GDM1 (cell line): ENCODE results near the gene SMIM5.
A peak's percentile ranks its signal among the peaks of the same experiment; 100 is the strongest.
"Not testable (repeated sequence)": the region's sequence is repeated elsewhere in the genome, so short reads cannot be mapped to it uniquely, and the experiment has no call there.

ENCODE experiments used
- DNase-seq: peaks from one replicate; lab custom pipeline; 2025; lab: John Stamatoyannopoulos, UW

The SMIM5 gene

GRCh38 chr17:75632863-75633485 is at the start of gene SMIM5:
Gene SMIM5 (plus strand): TSS chr17:75633434. CDS start chr17:75640202, 6,768 bp downstream.
- peak; percentile 62 for DNase-seq

GRCh38 chr17:75584849-75585175 is 48.4 kb upstream of the SMIM5 start:
- DNase-seq, result no peak

GRCh38 chr17:75587675-75588595 is 45.3 kb upstream of the SMIM5 start, which contains the start of gene MYO15B:
Gene MYO15B (plus strand): TSS chr17:75587800. CDS start chr17:75588058, 258 bp downstream.
- DNase-seq, result peak; percentile 69

- no peak for DNase-seq
These were observed 44.6 kb upstream of the SMIM5 start for GRCh38 chr17:75588596-75589011.

- DNase-seq, result peak; percentile 90
These were observed 44.0 kb upstream of the SMIM5 start for GRCh38 chr17:75589012-75589918.

GRCh38 chr17:75589919-75590303 is 43.3 kb upstream of the SMIM5 start:
- DNase-seq, result no peak

GRCh38 chr17:75590314-75590761 is 42.9 kb upstream of the SMIM5 start:
- no peak for DNase-seq

- DNase-seq, result no peak
These were observed 42.1 kb upstream of the SMIM5 start for GRCh38 chr17:75590849-75591721.

GRCh38 chr17:75591722-75592302 is 41.4 kb upstream of the SMIM5 start:
- DNase-seq, result no peak

- DNase-seq, result no peak
These were observed 40.8 kb upstream of the SMIM5 start for GRCh38 chr17:75592348-75593020.

- DNase-seq, result not testable (repeated sequence)
These were observed 39.8 kb upstream of the SMIM5 start for GRCh38 chr17:75593430-75593829.

GRCh38 chr17:75594499-75595283 is 38.5 kb upstream of the SMIM5 start:
- no peak for DNase-seq

- DNase-seq, result no peak
These were observed 37.8 kb upstream of the SMIM5 start for GRCh38 chr17:75595284-75595919.

GRCh38 chr17:75595920-75596313 is 37.3 kb upstream of the SMIM5 start:
- DNase-seq, result no peak

GRCh38 chr17:75596320-75597087 is 36.7 kb upstream of the SMIM5 start:
- DNase-seq, result no peak

GRCh38 chr17:75601057-75601987 is 31.9 kb upstream of the SMIM5 start:
- DNase-seq, result peak; percentile 28

GRCh38 chr17:75602644-75603043 is 30.6 kb upstream of the SMIM5 start:
- DNase-seq, result no peak
